ENCODE results near the gene MAN2A2. TPM values are rescaled to one million over a fixed set of nuclear protein-coding genes. Genes with fewer than 3 reads are reported as not detected.

The MAN2A2 gene
- total RNA-seq, 1 donor from 2014 or later: 17.0 TPM

DNA sequence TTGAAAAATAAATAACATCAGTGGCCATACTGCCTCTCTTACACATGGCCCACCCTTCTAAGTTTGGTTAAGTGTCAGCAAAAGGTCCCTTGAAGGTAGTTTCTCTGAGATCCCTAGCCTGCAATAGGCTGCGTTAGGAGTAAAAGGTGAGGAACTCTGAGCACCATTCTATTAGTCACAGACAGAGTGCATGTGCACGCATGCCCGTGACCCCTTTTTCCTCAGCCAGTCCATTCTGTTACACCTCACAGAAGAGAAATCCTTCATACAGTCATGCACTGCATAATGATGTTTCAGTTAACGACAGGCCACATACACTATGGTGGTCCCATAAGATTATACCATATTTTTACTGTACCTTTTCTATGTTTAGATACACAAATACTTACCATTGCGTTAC is 64.1 kb downstream of the MAN2A2 start:
- DNase-seq: no peak

- DNase-seq: no peak
These were observed 65.3 kb downstream of the MAN2A2 start for GRCh38 chr15:90968434-90968833.

DNA sequence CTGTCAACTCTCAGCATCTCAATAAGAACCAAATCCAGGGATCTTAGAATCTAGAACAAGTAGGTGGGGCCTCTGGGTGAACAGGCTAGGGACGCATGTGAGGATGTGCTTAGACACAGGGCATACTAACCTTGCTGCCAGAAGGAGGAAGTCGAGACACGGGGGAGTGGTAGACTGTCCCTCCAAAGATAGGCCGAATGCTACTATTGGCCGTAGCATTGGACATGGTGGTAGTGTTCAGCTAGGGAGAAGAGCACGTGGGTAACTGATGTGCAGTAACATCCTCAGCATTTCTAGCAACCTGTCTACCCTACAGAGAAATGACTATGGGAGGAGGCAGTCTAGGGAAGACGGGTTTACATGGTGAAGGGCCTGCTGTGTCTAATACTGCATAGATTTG is 67.2 kb downstream of the MAN2A2 start:
- no peak for DNase-seq

DNA sequence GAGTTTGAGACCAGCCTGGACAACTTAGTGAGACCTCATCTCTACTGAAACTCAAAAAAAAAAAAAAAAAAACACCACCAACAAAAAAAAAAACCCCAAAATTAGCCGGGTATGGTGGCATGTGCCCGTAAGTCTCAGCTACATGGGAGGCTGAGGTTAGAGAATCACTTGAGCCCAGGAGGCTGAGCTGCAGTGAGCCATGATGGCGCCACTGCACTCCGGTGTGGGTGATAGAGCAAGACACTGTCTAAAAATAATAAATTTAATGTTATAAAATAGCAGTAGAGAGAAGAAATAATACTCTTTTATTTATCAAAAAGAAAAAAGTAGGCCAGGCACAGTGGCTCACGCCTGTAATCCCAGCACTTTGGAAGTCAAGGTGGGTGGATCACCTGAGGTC is 69.0 kb downstream of the MAN2A2 start:
- no peak for DNase-seq

Small RNA genes within 50 kb of the gene (small RNA-seq; reads per million reads assigned to genes)
- not detected for gene RN7SL363P (ENCODE audit: low replicate concordance)

Other genes starting within 250 kb of the MAN2A2 start
- gene BLM, start 186.0 kb upstream of the MAN2A2 start, total RNA-seq: 7.3 TPM
- gene FURIN, start 34.7 kb upstream of the MAN2A2 start, total RNA-seq: 27.8 TPM
- gene FES, start 18.8 kb upstream of the MAN2A2 start, total RNA-seq: 40.1 TPM
- 9.4 TPM for gene HDDC3, start 29.2 kb downstream of the MAN2A2 start, total RNA-seq
- 51.6 TPM for gene UNC45A, start 32.0 kb downstream of the MAN2A2 start, total RNA-seq
- 21.3 TPM for gene RCCD1, start 51.6 kb downstream of the MAN2A2 start, total RNA-seq
- gene PRC1, start 91.2 kb downstream of the MAN2A2 start, total RNA-seq: 62.7 TPM
- 11.0 TPM for gene VPS33B, start 119.3 kb downstream of the MAN2A2 start, total RNA-seq
- 4.5 TPM for gene SV2B, start 197.0 kb downstream of the MAN2A2 start, total RNA-seq